Caco-2 (cell line): ENCODE data around the gene ANKRD13A. TPM values are rescaled to one million over a fixed set of nuclear protein-coding genes. Genes with fewer than 3 reads are reported as not detected.
"Not testable (repeated sequence)": the region's sequence is repeated elsewhere in the genome, so short reads cannot be mapped to it uniquely, and the experiment has no call there.

ENCODE experiments used
- BruUV-seq: library from RNA; stranded (reverse); fragments of 400-500 nt; replicated peaks from 2 replicates; lab custom pipeline; 2021; lab: Mats Ljungman, UMichigan
- CTCF ChIA-PET: fragments of 300-600 bp; sonication (Branson Sonifier 250); formaldehyde crosslinking; loops from one replicate; lab custom pipeline; 2022; ENCODE audit warnings: antibody characterized with exemption; lab: Charles Lee
- POLR2A ChIA-PET: fragments of 300-600 bp; sonication (Branson Sonifier 250); formaldehyde crosslinking; loops from one replicate; lab custom pipeline; 2022; ENCODE audit warnings: antibody characterized with exemption; lab: Charles Lee
- DNase-seq, 2 experiments: peaks; one replicate each; pipeline versions ENCODE4 v3.0.0 to v3.0.0-alpha.2; 2020 to 2022
- H3K27me3 ChIP-seq: replicated peaks from 2 replicates; pipeline ENCODE4 v1.6.0; 2011; ENCODE audit warnings: low read length; ENCODE audit not compliant: control insufficient read depth, insufficient read depth
- H3K36me3 ChIP-seq: 2 replicates; pipeline ENCODE4 v1.5.1; 2011; ENCODE audit warnings: low read length; ENCODE audit not compliant: control insufficient read depth, insufficient read depth
- H3K4me1 ChIP-seq: fragments of 250-450 bp; sonication (Bioruptor Pico); 2 replicates; pipeline ENCODE4 v1.5.1; 2020; ENCODE audit warnings: mild to moderate bottlenecking
- H3K4me3 ChIP-seq: 2 replicates; pipeline ENCODE4 v1.5.1; 2011; ENCODE audit warnings: low read depth, mild to moderate bottlenecking, control low read depth, low read length
- H3K9me3 ChIP-seq: fragments of 250-450 bp; sonication (Bioruptor Pico); 2 replicates; pipeline ENCODE4 v1.5.1; 2020; ENCODE audit warnings: mild to moderate bottlenecking, moderate library complexity
- H3K27ac Mint-ChIP-seq: one replicate; pipeline ENCODE4 v1.8.0; 2022; ENCODE audit warnings: mixed read lengths; ENCODE audit not compliant: unreplicated experiment
- H3K27me3 Mint-ChIP-seq: one replicate; pipeline ENCODE4 v1.8.0; 2022; ENCODE audit warnings: mixed read lengths; ENCODE audit not compliant: insufficient read depth, unreplicated experiment
- H3K36me3 Mint-ChIP-seq: one replicate; pipeline ENCODE4 v1.8.0; 2022; ENCODE audit warnings: mild to moderate bottlenecking, mixed read lengths; ENCODE audit not compliant: insufficient read depth, unreplicated experiment
- H3K4me1 Mint-ChIP-seq: one replicate; pipeline ENCODE4 v1.8.0; 2022; ENCODE audit warnings: low read depth, mixed read lengths; ENCODE audit not compliant: unreplicated experiment
- H3K4me3 Mint-ChIP-seq: one replicate; pipeline ENCODE4 v1.8.0; 2022; ENCODE audit warnings: mild to moderate bottlenecking, moderate library complexity, mixed read lengths; ENCODE audit not compliant: unreplicated experiment
- H3K9me3 Mint-ChIP-seq: one replicate; pipeline ENCODE4 v1.8.0; 2022; ENCODE audit warnings: mixed read lengths; ENCODE audit not compliant: unreplicated experiment
- intact Hi-C: fragments of 100-400 bp; cut with micrococcal nuclease; formaldehyde crosslinking; loops from one replicate; pipeline ENCODE4 v1.10.0; 2022; ENCODE audit not compliant: unreplicated experiment
- total RNA-seq: library from RNA; stranded (reverse); gene quantifications from 2 replicates; pipeline ENCODE4 v1.2.3, GENCODE V29; 2022
- TF ChIP-seq, protein P1 (sequence below), 2 experiments: fragments of 200-600 bp in 1 of 2; IDR thresholded peaks; 1 replicate in 1 of 2; 2 replicates in 1 of 2; pipeline versions ENCODE4 v1.5.1 to v1.8.0; 2011 to 2022; ENCODE audit warnings: antibody characterized with exemption in 1 of 2, control low read depth in 1 of 2, inconsistent platforms in 1 of 2, low read depth in 1 of 2, low read length in 1 of 2, mild to moderate bottlenecking in 1 of 2, moderate library complexity in 1 of 2; ENCODE audit not compliant: insufficient read depth in 1 of 2, severe bottlenecking in 1 of 2, unreplicated experiment in 1 of 2

The ANKRD13A gene
- total RNA-seq, 1 experiment from 2014 or later: 42.2 TPM

DNA sequence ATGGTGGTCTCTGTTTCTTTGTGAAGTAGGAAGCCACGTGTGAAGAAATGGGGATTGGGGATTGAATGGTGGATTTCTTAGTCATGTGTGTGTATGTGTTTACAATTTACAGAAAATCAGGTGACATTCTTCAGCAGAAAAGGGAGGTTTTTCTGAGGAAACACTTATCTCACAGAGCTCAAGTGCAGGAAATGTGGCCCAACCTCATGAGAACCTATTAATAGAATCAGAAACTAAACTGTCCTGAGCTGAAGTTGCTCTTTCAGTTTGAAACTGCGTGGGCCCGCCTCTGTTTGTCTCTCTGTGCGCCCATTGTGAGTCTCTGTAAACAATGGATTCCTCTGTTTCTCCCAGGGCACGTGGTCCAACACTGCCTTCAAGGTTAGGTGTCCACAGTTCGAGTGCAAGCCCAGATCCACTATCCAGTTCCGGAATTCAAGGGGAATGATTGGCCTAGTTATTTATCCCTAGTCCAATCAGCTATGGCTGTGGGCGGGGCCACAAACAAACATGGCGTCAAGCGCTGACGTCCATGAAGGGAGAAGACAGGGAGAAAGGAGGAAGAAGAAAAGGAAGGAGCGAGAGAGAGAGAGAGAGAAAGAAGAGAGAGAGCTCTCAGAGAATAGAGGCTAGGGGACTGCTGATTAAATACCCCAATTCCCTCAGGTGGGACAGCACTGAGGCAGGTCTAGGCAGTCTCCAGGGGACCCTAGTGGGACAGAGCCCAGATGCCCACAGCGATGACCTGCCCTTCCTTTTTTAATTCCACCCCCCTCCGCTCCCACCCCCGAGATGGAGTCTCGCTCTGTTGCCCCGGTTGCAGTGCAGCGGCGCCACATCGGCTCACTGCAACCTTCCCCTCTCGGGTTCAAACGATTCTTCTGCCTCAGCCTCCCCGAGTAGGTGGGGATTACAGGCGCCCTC, 80.5 kb downstream of the ANKRD13A start:
- Mint-ChIP-seq H3K4me1 (peaks cover 7% of the 10 kb centered on the region), H3K36me3 (no peaks in the 10 kb centered on the region), H3K27me3 (no peaks in the 10 kb centered on the region), H3K27ac (no peak overlapping the region), H3K4me3 (no peak overlapping the region), H3K9me3 (peaks cover 6% of the 10 kb centered on the region)
- Histone ChIP-seq H3K4me1 (no peaks in the 10 kb centered on the region), H3K4me3 (no peak overlapping the region), H3K9me3 (no peaks in the 10 kb centered on the region), H3K36me3 (no peaks in the 10 kb centered on the region), H3K27me3 (no peaks in the 10 kb centered on the region)
- ChIA-PET CTCF (no interaction called here), POLR2A (interaction anchor here (0.5 kb wide), 1 partner anchor 351 kb away, joined by 4 read pairs; no protein-coding TSS in a partner anchor)
- intact Hi-C loops: no loop called here
- BruUV-seq: no TSS peak
- TF ChIP-seq, protein P1, sequence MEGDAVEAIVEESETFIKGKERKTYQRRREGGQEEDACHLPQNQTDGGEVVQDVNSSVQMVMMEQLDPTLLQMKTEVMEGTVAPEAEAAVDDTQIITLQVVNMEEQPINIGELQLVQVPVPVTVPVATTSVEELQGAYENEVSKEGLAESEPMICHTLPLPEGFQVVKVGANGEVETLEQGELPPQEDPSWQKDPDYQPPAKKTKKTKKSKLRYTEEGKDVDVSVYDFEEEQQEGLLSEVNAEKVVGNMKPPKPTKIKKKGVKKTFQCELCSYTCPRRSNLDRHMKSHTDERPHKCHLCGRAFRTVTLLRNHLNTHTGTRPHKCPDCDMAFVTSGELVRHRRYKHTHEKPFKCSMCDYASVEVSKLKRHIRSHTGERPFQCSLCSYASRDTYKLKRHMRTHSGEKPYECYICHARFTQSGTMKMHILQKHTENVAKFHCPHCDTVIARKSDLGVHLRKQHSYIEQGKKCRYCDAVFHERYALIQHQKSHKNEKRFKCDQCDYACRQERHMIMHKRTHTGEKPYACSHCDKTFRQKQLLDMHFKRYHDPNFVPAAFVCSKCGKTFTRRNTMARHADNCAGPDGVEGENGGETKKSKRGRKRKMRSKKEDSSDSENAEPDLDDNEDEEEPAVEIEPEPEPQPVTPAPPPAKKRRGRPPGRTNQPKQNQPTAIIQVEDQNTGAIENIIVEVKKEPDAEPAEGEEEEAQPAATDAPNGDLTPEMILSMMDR (IDR thresholded peaks at IDR 0.05; ENCODE audit: insufficient read depth in 1 of 2, low read depth in 1 of 2, low read length in 1 of 2, severe bottlenecking in 1 of 2, unreplicated experiment in 1 of 2): no peak
- DNase-seq: no peak

DNA sequence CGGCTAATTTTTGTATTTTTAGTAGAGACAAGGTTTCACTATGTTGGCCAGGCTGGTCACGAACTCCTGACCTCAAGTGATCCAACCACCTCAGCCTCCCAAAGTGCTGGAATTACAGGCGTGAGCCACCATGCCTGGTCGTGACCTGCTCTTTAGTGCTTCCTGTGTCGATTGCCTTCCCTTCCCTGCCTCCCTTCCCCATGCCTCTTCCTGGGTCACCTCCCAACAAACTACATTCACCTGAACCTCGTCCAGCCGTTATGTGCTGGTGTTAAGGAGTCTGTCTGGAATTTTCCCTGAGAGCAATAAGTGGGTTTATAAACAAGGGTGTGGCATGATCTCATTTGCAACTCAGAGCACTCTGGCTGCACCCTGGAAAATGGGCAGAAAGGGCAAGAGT, 81.2 kb downstream of the ANKRD13A start:
- H3K4me1 Mint-ChIP-seq: peaks cover 7% of the 10 kb centered on the region
- peaks cover 6% of the 10 kb centered on the region for H3K9me3 Mint-ChIP-seq
- Histone ChIP-seq H3K9me3 (no peaks in the 10 kb centered on the region), H3K36me3 (no peaks in the 10 kb centered on the region), H3K27me3 (no peaks in the 10 kb centered on the region), H3K4me3 (no peak overlapping the region), H3K4me1 (no peaks in the 10 kb centered on the region)
- no peak overlapping the region for H3K27ac Mint-ChIP-seq
- POLR2A ChIA-PET: no interaction called here
- BruUV-seq: no TSS peak
- TF ChIP-seq, protein P1 (IDR thresholded peaks at IDR 0.05; ENCODE audit: insufficient read depth in 1 of 2, low read depth in 1 of 2, low read length in 1 of 2, severe bottlenecking in 1 of 2, unreplicated experiment in 1 of 2): no peak
- intact Hi-C loops: no loop called here
- H3K27me3 Mint-ChIP-seq: no peaks in the 10 kb centered on the region
- no peak for DNase-seq
- H3K36me3 Mint-ChIP-seq: no peaks in the 10 kb centered on the region
- H3K4me3 Mint-ChIP-seq: no peak overlapping the region
- CTCF ChIA-PET: no interaction called here

DNA sequence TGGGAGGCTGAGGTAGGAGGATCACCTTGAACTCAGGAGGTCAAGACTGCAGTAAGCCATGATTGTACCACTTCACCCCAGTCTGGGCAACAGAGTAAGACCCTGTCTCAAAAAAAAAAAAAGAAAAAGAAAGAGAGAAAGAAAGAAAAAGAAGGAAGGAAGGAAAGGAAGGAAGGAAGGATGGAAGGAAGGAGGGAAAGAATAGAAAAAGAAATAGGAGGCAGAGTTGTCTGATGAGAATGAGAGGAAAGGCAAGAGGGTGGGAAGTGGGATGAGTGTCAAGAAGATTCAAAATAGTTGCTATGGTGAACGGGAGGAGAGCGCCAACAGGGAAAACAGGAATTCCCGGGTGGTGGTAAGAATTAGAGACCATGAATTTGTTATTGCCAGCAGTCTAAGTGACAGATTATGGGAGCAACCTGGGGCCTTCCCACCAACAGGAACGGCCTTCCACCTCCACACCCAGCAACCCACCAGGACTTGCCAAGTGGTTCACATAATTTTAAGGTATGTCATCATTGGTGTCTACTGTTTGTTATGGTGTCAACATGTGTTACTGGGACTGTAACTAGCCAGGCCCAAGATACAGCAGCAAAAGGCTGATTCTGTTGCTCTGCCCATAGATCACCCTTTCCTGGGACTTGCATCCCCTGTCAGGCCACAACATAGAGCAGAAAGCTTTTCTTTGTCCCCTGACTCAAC, 85.2 kb downstream of the ANKRD13A start:
- TF ChIP-seq, protein P1 (IDR thresholded peaks at IDR 0.05; ENCODE audit: insufficient read depth in 1 of 2, low read depth in 1 of 2, low read length in 1 of 2, severe bottlenecking in 1 of 2, unreplicated experiment in 1 of 2): no peak
- Mint-ChIP-seq H3K9me3 (peaks cover 4% of the 10 kb centered on the region), H3K27me3 (no peaks in the 10 kb centered on the region), H3K4me3 (no peak overlapping the region), H3K27ac (no peak overlapping the region), H3K4me1 (peaks cover 7% of the 10 kb centered on the region), H3K36me3 (no peaks in the 10 kb centered on the region)
- H3K4me3 ChIP-seq: no peak overlapping the region
- no peaks in the 10 kb centered on the region for H3K36me3 ChIP-seq
- DNase-seq: no peak
- H3K27me3 ChIP-seq: no peaks in the 10 kb centered on the region
- H3K9me3 ChIP-seq: no peaks in the 10 kb centered on the region
- no peaks in the 10 kb centered on the region for H3K4me1 ChIP-seq
- intact Hi-C loops: no loop called here
- POLR2A ChIA-PET: no interaction called here
- CTCF ChIA-PET: no interaction called here
- no TSS peak for BruUV-seq

DNA sequence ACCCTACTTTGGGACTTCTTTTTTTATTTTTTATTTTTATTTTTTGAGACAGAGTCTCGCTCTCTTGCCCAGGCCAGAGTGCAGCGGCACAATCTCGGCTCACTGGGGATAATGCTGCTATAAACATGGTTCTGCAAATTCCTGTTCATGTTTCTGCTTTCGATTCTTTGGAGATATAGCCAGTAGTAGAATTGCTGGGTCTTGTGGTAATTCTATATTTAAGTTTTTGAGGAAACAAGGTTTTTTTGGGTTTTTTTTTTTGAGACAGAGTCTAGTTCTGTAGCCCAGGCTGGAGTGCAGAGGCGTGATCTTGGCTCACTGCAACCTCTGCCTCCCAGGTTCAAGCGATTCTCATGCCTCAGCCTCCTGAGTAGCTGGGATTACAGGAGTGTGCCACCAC, 89.0 kb downstream of the ANKRD13A start:
- H3K36me3 Mint-ChIP-seq, BruUV-seq, H3K9me3 ChIP-seq, H3K4me1 Mint-ChIP-seq, H3K27ac Mint-ChIP-seq, CTCF ChIA-PET, H3K27me3 ChIP-seq, H3K4me3 ChIP-seq, H3K27me3 Mint-ChIP-seq, DNase-seq, POLR2A ChIA-PET, H3K4me3 Mint-ChIP-seq, intact Hi-C loops, H3K36me3 ChIP-seq, H3K9me3 Mint-ChIP-seq: not testable (repeated sequence)
- peaks cover 12% of the 10 kb centered on the region for H3K4me1 ChIP-seq
